NK-92 (cell line): ENCODE results near the gene HACE1.
"Not testable (repeated sequence)": the region's sequence is repeated elsewhere in the genome, so short reads cannot be mapped to it uniquely, and the experiment has no call there.

Experiments
- DNase-seq: peaks from one replicate; lab custom pipeline; 2025; ENCODE audit not compliant: unreplicated experiment; lab: John Stamatoyannopoulos, UW

Gene HACE1, protein sequence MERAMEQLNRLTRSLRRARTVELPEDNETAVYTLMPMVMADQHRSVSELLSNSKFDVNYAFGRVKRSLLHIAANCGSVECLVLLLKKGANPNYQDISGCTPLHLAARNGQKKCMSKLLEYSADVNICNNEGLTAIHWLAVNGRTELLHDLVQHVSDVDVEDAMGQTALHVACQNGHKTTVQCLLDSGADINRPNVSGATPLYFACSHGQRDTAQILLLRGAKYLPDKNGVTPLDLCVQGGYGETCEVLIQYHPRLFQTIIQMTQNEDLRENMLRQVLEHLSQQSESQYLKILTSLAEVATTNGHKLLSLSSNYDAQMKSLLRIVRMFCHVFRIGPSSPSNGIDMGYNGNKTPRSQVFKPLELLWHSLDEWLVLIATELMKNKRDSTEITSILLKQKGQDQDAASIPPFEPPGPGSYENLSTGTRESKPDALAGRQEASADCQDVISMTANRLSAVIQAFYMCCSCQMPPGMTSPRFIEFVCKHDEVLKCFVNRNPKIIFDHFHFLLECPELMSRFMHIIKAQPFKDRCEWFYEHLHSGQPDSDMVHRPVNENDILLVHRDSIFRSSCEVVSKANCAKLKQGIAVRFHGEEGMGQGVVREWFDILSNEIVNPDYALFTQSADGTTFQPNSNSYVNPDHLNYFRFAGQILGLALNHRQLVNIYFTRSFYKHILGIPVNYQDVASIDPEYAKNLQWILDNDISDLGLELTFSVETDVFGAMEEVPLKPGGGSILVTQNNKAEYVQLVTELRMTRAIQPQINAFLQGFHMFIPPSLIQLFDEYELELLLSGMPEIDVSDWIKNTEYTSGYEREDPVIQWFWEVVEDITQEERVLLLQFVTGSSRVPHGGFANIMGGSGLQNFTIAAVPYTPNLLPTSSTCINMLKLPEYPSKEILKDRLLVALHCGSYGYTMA

DNA sequence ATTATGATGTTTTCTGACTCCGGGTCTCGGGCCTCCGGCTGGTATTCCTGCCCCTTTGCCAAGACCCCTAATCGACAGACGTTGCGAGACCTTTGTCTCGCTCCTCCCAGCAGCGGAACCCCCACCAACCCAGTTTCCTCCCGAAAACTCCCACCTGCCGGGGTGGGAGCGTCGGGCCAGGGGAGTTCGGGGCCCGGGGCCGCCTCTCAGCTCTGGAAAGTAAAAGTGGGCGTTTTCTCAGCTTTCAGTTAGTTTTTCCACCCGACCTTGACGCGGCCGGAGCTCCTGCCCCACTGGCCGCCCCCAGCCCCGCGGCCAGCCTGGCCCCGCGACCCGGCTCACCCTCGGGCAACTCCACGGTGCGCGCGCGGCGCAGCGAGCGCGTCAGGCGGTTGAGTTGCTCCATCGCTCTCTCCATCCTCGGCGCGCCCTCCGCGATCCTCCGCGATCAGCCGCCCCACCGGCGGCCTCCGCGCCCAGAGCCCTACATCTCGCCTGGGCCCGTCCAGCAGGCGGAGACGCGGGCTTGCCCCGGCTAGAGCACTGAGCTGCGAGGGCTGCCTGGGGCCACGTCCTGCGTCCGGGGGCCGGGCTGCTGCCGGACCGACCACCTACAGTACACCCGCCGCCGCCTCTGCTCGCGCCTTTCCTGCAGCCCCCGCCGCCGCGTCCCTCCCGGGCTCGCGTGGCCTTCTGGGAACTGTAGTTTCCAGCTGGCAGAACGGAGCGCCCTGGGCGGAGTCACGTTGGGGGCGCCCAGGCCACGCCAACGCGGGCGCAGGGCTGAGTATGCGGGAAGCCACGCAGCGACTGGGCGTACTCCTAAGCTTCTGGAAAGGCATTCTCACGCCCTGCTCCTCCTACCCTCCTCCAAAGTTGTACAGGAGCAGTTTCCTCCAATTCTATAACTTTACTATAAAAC lies at the start of gene HACE1:
Gene HACE1, minus strand, starts transcription at position 695 of the 922 bp plus-strand sequence. Its CDS starts 277 bp downstream, at position 418.
- no peak for DNase-seq

DNA sequence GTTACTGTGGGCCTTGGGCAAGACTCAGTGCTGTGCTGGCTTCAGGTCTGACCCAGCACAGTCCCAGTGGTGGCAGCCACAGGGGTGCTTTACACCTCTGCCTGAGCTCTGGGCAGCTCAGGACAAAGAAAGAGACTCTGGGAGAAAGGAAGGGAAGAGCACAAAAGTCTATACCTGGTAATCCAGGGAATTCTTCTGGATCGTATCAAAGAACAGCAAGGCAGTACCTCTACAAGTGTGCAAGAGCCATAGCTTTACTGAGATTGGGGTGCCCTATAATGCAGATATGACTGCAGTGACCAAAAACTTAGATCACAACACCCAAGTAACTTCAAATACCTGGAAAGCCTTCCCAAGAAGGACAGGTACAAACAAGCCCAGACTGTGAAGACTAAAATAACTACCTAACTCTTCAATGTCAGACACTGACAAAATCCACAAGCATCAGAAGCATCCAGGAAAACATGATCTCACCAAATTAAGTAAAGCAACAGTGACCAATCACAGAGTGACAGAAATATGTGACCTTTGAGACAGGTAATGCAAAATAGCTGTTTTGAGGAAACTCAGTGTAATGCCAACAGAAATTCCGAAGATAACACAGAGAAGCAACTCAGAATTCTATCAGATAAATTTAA lies 49.3 kb upstream of the HACE1 start:
- DNase-seq = no peak

DNA sequence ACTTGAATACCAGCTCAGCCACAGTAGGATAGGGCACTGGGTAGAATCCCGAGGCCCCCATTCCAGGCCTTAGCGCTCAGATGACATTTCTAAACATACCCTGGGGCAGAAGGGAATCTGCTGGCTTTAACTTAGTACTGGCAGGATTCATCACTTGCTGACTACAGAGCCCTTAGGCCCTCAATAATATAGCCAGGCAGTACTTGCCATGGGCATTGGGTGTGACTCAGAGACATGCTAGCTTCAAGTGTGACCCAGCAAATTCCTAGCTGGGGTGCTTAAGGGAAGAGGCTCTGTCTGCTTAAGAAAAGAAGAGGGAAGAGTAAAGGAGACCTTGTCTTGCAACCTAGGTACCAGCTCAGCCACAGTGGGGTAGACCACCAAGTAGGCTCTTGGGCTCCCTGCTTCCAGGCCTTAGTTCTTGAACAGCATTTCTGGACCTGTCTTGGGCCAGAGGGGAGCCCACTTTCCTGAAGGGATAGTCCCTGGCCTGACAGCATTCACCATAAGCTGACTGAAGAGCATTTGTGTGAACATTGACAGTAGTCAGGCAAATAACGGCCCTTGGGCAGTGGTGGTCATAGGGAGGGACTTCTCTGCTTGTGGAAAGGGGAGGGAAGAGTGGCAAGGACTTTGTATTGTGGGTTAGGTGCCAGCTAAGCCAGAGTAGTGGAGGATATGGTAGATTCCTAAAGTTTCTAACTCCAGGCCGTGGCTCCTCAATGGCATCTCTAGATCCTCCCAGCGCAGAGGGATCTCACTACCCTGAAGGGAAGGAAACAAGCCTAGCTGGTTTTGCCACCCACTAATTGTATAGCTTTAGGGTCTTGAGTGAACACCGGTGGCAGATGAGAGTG lies 48.5 kb upstream of the HACE1 start:
- DNase-seq = no peak

DNA sequence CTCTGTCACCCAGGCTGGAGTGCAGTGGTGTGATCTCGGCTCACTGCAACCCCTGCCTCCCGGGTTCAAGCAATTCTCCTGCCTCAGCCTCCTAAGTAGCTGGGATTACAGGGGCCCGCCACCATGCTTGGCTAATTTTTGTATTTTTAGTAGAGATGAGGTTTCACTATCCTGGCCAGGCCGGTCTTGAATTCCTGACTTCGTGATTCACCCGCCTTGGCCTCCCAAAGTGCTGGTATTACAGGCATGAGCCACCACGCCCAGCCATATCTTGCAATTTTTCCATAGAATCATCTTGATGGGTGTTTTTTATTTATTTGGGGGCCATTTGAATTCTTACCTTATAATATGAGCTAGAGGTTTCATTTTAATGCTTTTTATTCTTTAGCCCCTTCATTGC lies 39.2 kb upstream of the HACE1 start:
- DNase-seq = not testable (repeated sequence)

DNA sequence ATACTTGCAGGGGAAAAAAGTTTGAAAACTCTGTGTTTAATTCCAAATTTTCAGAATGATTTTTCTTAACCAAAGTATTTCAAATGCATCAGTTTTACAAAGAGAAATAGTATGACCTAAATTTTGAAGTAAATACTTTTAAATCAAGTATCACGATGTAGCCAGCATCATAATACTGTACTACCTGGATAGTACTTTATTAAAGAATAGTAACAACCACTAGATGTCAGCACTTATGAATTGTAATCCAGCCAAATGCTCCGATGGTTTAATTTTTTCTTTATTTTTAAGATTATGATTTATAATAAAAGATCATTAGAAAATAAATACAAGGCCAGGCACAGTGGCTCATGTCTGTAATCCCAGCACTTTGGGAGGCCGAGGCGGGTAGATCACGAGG lies 37.2 kb upstream of the HACE1 start:
- DNase-seq = no peak

DNA sequence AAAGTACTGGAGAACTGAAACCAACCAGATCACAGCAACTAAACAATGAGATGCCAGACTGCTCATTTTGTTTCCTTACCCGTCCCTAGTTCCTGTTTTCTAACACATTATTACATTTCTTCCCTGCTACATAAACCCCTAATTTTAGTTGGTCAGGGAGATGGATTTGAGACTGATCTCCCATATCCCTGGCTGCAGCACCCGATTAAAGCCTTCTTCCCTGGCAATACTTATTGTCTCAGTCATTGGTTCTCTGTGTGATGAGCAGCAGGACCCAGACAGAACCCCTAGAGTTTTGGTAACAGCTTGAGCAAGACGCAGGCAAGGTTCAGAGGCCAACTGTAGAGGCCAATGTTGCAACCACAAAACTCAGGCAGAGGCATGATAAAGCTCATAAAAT lies 28.3 kb upstream of the HACE1 start:
- DNase-seq = no peak

DNA sequence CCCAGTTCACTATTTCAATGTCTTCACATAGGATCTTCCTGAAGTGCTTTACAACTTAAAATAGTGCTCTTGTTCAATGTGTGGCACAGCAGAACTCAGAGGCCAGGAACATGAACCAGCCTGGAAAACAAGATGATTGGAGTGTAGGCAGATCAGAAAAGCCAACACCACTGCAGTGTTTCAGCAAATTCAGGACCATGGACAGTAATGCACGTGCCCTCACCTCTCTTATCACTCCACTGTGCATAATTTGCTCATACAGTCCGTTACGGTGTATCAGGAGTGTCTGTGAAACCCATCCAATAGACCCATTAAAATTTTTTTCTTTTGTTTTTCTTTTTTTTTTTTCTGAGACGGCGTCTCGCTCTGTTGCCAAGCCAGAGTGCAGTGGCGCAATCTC lies 27.6 kb upstream of the HACE1 start:
- no peak for DNase-seq

DNA sequence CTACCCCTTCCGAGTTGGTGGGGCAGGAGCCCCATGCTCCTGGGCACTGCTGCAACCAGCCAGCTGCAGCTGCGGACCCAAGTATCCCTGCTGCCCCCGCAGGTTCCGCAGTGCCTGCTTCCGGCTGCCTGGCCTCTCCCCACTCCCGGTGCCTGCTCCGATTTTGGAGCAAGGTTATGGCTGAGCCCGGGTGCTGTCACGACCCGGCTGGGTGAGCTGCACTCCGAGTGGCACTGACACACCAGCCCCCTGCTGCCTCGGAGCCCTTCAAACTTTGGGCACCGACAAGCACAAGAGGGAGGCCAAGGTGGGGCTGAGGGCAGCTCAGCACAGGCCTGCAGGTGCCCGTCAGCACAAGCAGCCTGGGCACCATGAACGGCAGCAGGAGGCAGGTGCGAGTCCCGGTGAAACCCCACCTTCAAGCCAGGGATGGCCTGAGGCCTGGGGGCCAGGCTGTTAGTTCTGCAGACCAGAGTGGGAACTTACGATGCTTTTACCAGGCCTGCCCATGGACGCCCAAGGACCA lies 25.9 kb upstream of the HACE1 start:
- no peak for DNase-seq

DNA sequence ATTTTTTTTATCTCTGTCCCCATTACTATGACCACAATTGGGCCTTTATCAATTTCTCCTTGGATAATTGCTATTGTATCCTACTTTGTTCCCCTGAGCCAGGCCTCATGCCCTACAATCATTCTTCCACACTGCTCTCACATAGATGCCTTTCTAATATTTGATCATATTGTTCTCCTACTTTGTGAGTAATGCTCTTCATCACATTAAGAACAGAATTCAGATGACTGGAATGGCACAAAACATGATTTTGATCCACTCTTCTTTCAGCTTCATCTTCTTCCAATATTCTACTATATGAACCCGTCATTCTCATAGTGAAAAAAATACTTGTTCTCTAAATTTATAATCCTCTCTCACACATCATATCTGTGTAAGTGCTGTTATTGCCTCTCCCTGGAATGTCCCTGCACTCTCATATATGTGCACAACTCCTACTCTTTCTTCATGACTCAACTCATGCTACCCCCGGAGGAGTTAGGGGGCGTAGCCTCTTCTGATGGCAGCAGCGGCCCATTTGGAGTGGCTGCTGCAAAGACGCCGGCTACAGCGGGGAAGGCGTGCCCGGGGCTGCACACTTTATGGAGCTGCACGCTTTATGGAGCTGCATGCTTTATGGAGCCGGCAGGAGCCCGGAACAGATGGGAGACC lies 25.3 kb upstream of the HACE1 start:
- no peak for DNase-seq

DNA sequence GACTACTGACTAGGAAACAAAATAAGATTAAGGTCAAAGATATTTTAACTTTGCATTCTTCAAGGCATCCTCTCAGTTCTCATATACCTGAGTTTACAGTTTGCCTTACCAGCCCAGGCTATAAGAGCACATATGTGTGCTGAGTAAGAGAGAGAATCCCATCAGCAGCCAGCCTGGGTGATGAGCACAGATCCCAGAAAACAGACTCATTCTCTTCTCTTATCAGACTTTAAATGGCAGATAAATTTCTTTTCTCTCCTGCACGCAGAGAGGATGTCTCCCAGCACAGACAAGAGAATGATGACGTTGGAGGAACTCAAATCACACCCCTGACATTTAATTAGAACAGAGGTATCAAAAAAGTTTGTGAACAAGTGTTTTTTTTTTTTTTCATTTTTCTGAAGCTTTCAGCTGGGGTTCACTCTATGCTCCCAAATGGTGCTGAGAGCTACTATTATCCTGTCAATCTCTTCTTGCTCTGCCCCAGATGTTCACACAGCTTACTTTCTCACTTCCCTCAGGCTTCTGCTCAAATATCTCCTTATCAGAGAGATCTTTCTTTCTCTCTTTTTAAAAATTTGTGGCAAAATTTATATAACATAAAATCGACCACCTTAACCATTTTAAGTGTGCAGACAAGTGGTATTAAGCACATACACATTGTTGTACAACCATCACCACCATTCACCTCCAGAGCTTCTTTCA lies 22.4 kb upstream of the HACE1 start:
- no peak for DNase-seq

DNA sequence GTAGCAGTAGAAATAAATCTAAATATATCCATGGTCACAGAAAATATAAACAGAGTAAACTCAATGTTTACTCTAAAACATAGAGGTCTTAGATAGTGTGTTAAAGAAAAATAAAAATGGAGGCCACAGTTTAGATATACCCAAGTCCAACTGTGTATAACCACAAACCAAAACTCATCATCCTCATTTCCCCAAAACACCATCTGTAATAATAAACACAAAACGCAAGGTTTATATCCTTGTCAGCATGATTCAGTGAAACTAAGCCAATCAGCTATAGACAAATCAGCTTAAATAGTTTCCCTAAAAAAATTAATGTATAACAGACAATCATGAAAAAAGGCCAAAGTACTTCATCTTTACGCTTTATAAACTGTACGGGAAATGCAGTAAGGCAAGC lies 2.7 kb upstream of the HACE1 start:
- no peak for DNase-seq

DNA sequence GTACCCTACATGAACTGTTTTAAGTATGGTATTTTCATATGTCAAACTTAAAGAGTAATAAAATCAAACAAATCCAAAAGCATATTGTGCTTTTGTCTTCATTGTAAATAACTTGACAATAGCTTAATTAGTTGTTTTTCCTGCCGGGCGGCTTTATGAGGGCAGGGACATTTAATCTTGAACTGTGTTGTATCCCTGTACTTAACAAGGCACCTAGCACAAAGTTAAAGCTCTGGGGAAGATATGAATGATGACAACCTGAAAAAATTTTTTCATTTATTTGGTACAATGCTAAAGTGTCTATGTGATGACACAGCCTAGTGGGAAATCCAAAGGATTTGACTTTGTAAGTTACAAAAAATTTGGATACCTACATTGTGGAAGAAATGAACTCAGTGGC lies 502 bp upstream of the HACE1 start:
- no peak for DNase-seq

DNA sequence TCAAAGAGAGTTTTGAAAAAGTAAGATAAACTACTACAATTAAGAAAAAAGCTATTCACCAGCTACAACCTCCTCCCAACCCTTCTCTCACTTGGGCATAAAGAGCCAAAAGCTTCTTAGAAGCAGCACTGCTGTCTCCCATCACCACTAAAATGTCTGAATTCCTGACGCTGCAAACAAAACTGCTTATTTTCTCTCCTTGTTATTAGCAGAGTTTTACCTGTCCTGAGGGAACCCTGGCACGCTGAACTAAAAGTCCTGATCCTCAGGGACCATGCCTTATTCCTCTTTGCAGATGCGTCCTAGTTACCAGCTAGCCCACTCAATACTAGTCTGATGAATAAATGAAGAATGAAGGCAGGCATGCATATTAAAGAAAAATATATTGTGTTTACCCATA lies 1.1 kb downstream of the HACE1 start:
- no peak for DNase-seq

DNA sequence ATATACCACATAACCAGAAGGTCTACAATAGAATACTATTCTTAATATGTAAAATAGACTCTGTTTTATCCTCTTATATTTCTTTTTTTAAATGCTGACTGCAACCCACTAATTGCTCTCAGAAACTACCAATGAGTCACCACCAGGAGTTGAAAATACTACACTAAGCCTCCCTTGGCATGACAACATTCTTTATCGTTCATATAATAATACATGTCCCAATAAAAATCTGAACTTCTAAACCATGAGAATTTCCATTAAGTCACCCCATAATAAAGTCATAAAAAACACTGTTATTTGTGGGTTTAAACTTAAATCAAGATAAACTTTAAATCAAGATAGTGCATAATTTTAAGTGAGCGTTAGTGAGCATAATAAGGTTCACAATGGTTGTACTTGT lies 4.2 kb downstream of the HACE1 start:
- no peak for DNase-seq

DNA sequence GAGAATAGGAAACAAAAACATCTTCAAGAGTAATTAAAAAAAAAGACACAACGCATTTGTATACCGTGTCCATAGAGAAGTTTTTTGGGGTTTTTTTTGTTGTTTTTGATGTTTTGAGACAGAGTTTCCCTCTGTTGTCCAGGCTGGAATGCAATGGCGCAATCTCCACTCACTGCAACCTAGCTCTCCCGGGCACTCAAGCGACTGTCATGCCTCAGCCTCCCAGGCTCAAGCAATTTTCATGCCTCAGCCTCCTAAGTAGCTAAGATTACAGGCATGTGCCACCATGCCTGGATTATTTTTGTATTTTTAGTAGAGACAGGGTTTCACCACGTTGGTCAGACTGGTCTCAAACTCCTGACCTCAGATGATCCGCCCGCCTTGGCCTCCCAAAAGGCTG lies 12.0 kb downstream of the HACE1 start:
- DNase-seq = not testable (repeated sequence)

DNA sequence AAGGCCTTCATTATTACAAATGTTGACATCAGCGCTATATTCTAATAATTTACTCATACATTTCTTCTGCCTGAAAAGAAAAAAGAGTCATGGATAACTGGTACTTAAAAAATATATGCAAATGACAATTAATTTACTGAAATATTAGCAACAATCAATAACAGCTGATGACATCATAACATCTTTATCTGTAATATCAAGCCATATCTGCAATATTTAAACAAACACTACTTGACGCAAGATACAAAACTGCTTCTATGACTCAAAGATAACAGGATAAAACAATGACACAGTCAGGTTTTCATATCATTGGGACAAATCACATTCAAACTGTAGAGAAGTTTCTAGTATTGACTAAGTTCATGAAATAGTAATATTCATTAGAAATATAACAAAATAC lies 16.5 kb downstream of the HACE1 start:
- no peak for DNase-seq

DNA sequence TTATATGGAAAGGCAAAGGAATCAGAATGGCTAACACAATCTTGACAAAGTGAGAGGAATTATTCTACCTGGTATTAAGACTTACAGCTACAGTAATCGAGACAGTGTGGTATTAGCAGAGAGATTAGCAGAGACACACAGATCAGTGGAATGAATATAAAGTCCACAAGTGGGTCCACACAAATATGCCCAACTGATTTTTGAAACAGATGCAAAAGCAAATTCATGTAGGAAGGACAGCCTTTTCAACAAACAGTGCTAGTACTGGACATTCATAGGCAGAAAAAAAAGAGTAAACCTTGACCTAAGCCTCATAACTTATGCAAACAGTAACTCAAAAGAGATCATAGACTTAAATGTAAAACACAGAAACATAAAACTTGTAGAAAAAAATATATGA lies 22.6 kb downstream of the HACE1 start:
- no peak for DNase-seq

DNA sequence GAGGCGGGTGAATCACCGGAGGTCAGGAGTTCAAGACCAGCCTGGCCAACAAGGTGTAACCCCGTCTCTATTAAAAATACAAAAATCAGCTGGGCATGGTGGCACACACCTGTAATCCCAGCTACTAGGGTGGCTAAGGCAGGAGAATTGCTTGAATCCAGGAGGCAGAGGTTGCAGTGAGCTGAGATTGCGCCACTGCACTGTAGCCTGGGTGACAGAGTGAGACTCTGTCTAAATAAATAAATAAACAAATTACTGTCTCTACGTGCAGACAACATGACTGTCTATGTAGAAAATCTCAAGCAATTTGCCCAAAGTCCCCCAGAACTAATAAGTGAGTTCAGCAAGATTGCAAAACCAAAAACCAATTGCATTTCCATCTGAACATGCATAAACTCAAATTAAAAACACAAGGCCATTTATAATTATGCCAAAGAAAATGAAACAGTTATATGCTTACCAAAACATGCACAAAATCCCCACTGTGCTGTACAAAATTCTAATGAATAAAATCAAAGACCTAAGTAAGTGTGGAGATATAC lies 23.2 kb downstream of the HACE1 start:
- not testable (repeated sequence) for DNase-seq
